Measurements from ENCODE around the gene JUN. TPM values are rescaled to one million over a fixed set of nuclear protein-coding genes. Genes with fewer than 3 reads are reported as not detected.

Gene JUN
- polyA plus RNA-seq, 3 donors, result 29.3 to 330 (median 31.3) TPM

DNA sequence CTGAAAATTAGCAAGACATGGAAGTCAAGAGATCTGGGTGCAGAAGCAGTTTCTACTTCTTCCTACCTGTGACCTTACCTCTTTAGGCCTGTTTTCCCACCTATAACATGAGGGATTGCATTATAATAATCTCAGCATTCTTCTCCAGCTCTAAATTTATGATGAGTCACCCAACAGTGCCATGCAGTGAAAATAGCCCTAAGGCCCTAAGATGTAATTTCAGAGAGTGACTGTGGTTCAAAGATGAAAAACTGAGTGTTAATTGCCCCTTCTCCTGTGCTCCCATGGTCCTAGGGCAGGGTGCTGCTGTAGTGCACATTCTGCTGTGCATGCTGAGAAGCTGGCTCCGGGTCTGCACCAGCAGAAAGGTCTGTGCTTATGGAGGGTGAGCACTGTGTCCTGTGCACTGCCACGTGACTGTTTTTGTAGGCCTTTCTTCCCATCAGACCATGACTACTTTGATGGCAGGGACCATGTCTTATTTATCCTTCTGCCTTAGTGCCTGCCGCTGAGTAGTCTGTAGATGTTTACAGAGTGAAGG, 29.7 kb downstream of the JUN start:
- intact Hi-C loops (cut with micrococcal nuclease), result no loop called here
- Histone ChIP-seq H3K27me3 (ENCODE audit: control insufficient read depth in 2 of 2, insufficient read depth in 2 of 2, low read length in 2 of 2) (no peaks in the 10 kb centered on the region), H3K9me3 (replicated peaks in 1 of 2; ENCODE audit: control insufficient read depth in 1 of 2, insufficient read depth in 1 of 2, low read length in 2 of 2) (no peaks in the 10 kb centered on the region), H3K4me2 (replicated peaks; ENCODE audit: extremely low read depth, low read length, poor library complexity, severe bottlenecking) (no peak overlapping the region), H3K9ac (ENCODE audit: insufficient read depth, low read length, poor library complexity, severe bottlenecking) (no peak overlapping the region), H3K79me2 (ENCODE audit: insufficient read depth, low read length) (no peaks in the 10 kb centered on the region), H3K36me3 (replicated peaks in 1 of 2; ENCODE audit: control insufficient read depth in 1 of 2, insufficient read depth in 2 of 2, low read length in 2 of 2) (no peaks in the 10 kb centered on the region), H3K4me3 (replicated peaks in 1 of 3; ENCODE audit: low read depth in 2 of 3, low read length in 3 of 3) (no peak overlapping the region), H4K20me1 (ENCODE audit: insufficient read depth, low read length) (no peaks in the 10 kb centered on the region), H3K4me1 (ENCODE audit: control insufficient read depth in 1 of 2, insufficient read depth in 2 of 2, low read length in 2 of 2) (peaks cover 13 to 15% of the 10 kb centered on the region in 2 donors), H3K27ac (ENCODE audit: low read depth in 1 of 2, low read length in 2 of 2) (no peak overlapping the region), H2AFZ (ENCODE audit: insufficient read depth, low read depth, low read length, poor library complexity, severe bottlenecking) (no peak overlapping the region)
- peaks cover 22% of the 10 kb centered on the region for H3K4me1 Mint-ChIP-seq
- no peak overlapping the region for H3K27ac Mint-ChIP-seq
- no peaks in the 10 kb centered on the region for H3K9me3 Mint-ChIP-seq
- DNase-seq, result no peak
- H3K27me3 Mint-ChIP-seq (ENCODE audit: low read depth in 3 of 3), result no peaks in the 10 kb centered on the region
- TF ChIP-seq, protein P1, sequence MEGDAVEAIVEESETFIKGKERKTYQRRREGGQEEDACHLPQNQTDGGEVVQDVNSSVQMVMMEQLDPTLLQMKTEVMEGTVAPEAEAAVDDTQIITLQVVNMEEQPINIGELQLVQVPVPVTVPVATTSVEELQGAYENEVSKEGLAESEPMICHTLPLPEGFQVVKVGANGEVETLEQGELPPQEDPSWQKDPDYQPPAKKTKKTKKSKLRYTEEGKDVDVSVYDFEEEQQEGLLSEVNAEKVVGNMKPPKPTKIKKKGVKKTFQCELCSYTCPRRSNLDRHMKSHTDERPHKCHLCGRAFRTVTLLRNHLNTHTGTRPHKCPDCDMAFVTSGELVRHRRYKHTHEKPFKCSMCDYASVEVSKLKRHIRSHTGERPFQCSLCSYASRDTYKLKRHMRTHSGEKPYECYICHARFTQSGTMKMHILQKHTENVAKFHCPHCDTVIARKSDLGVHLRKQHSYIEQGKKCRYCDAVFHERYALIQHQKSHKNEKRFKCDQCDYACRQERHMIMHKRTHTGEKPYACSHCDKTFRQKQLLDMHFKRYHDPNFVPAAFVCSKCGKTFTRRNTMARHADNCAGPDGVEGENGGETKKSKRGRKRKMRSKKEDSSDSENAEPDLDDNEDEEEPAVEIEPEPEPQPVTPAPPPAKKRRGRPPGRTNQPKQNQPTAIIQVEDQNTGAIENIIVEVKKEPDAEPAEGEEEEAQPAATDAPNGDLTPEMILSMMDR (IDR thresholded peaks at IDR 0.05), result no peak
- 100% methylated on average over 1 of the region's 3 CpGs for WGBS (ENCODE audit: insufficient coverage)
- no peaks in the 10 kb centered on the region for H3K36me3 Mint-ChIP-seq
- no peak overlapping the region for H3K4me3 Mint-ChIP-seq

- H3K36me3 ChIP-seq (replicated peaks in 1 of 2; ENCODE audit: control insufficient read depth in 1 of 2, insufficient read depth in 2 of 2, low read length in 2 of 2), result no peaks in the 10 kb centered on the region
- H3K9ac ChIP-seq (ENCODE audit: insufficient read depth, low read length, poor library complexity, severe bottlenecking), result no peak overlapping the region
- Mint-ChIP-seq H3K4me3 (no peak overlapping the region), H3K27me3 (ENCODE audit: low read depth in 3 of 3) (no peaks in the 10 kb centered on the region), H3K4me1 (peaks cover 22% of the 10 kb centered on the region), H3K36me3 (no peaks in the 10 kb centered on the region), H3K9me3 (no peaks in the 10 kb centered on the region), H3K27ac (no peak overlapping the region)
- no peak overlapping the region for H2AFZ ChIP-seq (ENCODE audit: insufficient read depth, low read depth, low read length, poor library complexity, severe bottlenecking)
- no peak overlapping the region for H3K4me3 ChIP-seq (replicated peaks in 1 of 3; ENCODE audit: low read depth in 2 of 3, low read length in 3 of 3)
- 98% methylated on average over 4 of the region's 4 CpGs for whole genome bisulfite sequencing (ENCODE audit: insufficient coverage)
- no peaks in the 10 kb centered on the region for H3K27me3 ChIP-seq (ENCODE audit: control insufficient read depth in 2 of 2, insufficient read depth in 2 of 2, low read length in 2 of 2)
- no peaks in the 10 kb centered on the region for H3K79me2 ChIP-seq (ENCODE audit: insufficient read depth, low read length)
- no peak overlapping the region for H3K4me2 ChIP-seq (replicated peaks; ENCODE audit: extremely low read depth, low read length, poor library complexity, severe bottlenecking)
- no peak for DNase-seq
- H4K20me1 ChIP-seq (ENCODE audit: insufficient read depth, low read length), result no peaks in the 10 kb centered on the region
- TF ChIP-seq, protein P1 (IDR thresholded peaks at IDR 0.05), result no peak
- intact Hi-C loops (cut with micrococcal nuclease), result no loop called here
- H3K27ac ChIP-seq (ENCODE audit: low read depth in 1 of 2, low read length in 2 of 2), result no peak overlapping the region
- H3K9me3 ChIP-seq (replicated peaks in 1 of 2; ENCODE audit: control insufficient read depth in 1 of 2, insufficient read depth in 1 of 2, low read length in 2 of 2), result no peaks in the 10 kb centered on the region
- peaks cover 13 to 15% of the 10 kb centered on the region in 2 donors for H3K4me1 ChIP-seq (ENCODE audit: control insufficient read depth in 1 of 2, insufficient read depth in 2 of 2, low read length in 2 of 2)
Observed at GRCh38 chr1:58753431-58753866, 30.4 kb downstream of the JUN start.

Data from CD14-positive monocyte (primary cell).